Left lobe of liver (tissue), 2 donors: ENCODE results near the gene NTRK3. TPM values are rescaled to one million over a fixed set of nuclear protein-coding genes. Genes with fewer than 3 reads are reported as not detected.

Source experiments
- ATAC-seq: fragments of 200-7000 bp; cut with Tn5 transposase; one replicate; pipeline ENCODE4 v1.9.1; 2020; ENCODE audit warnings: mild to moderate bottlenecking, moderate library complexity
- DNase-seq: peaks from one replicate; pipeline ENCODE4 v3.0.0-alpha.2; 2020; ENCODE audit warnings: low spot score
- total RNA-seq: library from RNA; stranded (reverse); gene quantifications from one replicate; pipeline ENCODE4 v1.2.1, GENCODE V29; 2021
- donor health status: DM: no; HTN: no; CAD: no; lungs with moderate emphysema.
- donor health status: DM: no; HTN: yes; CAD: no.

NTRK3 gene
- total RNA-seq, 1 donor from 2014 or later = 0.38 TPM

DNA sequence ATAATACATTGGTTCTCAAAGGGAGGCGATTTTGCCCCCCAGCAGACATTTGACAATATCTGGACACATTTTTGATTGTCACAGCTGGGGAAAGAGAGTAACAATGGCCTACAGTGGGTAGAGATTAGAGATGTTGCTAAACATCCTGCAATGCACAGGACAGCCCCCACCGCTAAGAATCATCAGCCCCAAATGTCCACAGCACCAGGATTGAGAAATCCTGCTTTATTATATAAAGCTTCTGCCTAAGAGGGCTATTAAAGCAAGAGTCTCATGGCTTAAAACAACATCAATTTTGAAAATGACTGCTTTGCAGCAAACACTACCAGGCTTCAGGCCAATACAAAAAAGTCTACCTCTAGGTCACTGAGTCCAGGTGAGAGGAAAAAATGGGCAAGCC is 68.2 kb downstream of the NTRK3 start:
- ATAC-seq = no peak
- no peak for DNase-seq

DNA sequence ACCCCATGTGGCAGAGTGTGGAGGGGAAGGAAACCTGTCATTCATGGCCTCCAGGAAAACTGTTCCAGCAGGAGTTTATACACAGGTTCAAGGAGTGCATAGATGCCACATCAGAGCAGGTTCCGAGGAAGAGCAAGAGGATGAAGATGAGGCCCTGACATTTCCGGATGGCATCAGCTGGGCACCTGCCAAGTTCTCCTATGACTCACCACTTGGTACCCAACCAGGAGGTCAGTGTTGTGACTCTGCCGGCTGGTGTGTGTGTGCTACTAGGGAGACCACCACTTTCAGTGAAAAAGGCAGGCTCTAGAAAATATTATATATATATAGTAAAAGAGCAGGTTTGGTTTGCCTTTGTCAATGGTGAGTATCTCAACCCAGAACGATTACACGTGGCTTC is 69.3 kb downstream of the NTRK3 start:
- DNase-seq (no peak), ATAC-seq (no peak)

DNA sequence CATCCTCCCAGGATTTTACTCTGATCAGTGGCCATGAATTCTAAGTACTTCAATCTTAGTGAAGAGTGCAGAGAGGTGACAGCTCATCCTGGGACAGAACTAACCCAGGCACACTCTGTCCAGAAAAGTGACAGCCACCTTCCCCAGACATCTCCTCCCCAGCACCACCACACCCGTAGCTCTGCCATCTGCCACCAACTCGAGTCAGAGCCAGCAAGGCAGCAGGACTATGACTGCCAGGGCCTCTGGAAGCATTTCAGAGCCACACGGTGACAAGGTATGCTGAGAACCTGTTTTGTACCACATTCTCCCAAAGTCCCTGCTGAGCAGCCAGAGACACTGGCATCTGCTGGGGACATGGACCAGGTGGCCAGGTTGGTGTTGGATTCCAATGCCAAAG is 71.0 kb downstream of the NTRK3 start:
- DNase-seq (no peak), ATAC-seq (no peak)

DNA sequence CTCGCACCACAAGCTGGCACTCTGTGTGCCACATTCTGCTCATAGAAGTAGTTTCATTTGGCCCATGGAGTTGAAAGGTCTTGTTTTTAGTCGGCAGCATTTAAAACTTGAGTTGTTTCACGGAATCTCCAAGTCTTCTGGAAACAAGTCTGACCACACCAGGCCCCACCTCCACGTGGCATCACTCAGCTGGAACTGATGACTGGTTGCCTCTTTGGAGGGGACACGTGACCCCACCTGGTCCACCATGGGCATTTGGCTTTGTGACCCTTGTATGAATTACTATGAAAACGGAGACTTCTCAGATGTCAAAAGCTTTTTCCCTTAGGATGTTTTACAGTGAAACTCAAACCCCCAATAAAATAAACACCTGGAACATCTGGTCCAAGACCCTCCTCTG is 74.9 kb downstream of the NTRK3 start:
- no peak for DNase-seq
- no peak for ATAC-seq

DNA sequence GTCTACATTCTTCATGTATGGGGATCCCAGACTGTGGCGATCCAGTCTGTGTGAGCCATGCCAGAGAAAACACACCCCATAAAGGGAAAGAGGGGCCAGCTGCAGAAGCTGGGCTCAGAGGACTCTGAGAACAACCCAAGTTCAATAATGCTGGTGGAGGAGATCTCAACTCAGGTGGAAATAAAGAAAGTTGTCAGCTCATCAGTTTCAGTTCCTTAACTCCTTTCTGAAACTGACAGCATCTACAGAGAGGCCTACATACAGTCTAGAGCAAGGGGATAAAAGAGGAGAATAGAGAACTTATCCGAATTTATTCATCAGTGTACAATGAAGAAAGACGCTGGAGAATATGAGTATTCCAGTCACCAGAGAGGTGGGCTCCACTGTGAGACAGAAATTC is 77.0 kb downstream of the NTRK3 start:
- no peak for DNase-seq
- ATAC-seq = no peak

DNA sequence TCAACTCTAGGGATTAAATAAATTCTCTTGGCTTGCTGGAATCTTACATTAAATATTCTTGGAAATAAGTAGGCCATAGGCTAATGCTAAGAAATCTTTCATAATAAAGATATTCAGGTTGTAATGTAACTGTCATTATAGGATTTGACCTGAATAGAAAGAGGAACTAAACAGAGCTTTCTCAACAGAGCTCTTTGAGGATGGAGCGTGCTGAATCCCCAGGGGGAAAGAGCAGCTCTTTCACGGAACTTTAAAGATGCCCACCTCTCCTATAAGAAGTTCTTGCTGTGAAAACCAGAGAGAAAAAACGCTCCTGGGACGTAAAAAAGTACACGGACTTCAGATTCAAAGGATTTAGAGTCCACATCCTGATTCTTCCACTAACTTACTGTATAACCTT is 77.9 kb downstream of the NTRK3 start:
- no peak for ATAC-seq
- no peak for DNase-seq

DNA sequence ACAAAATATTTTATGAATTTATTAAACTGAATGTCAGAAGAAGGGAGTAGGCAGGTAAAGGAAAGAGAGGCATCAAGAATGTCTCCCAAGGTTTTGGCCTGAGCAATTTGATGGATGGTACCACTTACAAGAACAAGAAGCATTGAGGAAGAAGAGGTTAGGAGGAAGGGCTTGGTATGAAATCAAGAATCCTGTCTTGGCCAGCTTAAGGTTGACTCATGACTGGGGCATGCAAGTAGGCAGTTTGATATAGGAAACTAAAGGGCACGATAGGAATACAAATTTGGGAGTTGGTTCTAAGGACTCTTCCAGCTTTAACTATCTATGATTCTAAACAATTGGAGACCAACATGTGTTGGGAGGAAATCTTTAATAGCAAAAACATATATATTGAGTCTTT is 79.1 kb downstream of the NTRK3 start:
- no peak for ATAC-seq
- no peak for DNase-seq

DNA sequence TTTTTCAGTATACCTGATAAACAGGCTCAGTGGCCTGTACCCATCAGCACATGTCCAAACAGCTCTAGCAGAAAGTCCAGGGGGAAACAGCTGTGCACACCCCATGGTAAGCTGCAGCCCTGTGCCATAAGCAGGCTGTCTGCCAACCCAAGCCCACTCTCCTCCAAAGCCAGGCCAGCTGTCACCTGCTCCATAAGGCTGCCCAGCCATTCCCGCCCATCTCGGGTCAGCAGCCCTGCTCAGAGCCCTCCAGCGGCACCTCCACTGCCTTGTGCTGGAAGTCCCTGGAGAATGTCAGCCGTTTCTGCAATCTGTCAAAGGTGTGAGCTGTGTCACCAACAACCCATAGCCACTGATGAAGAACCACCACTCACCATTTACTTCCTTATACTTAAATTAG is 82.0 kb downstream of the NTRK3 start:
- DNase-seq (no peak), ATAC-seq (no peak)

DNA sequence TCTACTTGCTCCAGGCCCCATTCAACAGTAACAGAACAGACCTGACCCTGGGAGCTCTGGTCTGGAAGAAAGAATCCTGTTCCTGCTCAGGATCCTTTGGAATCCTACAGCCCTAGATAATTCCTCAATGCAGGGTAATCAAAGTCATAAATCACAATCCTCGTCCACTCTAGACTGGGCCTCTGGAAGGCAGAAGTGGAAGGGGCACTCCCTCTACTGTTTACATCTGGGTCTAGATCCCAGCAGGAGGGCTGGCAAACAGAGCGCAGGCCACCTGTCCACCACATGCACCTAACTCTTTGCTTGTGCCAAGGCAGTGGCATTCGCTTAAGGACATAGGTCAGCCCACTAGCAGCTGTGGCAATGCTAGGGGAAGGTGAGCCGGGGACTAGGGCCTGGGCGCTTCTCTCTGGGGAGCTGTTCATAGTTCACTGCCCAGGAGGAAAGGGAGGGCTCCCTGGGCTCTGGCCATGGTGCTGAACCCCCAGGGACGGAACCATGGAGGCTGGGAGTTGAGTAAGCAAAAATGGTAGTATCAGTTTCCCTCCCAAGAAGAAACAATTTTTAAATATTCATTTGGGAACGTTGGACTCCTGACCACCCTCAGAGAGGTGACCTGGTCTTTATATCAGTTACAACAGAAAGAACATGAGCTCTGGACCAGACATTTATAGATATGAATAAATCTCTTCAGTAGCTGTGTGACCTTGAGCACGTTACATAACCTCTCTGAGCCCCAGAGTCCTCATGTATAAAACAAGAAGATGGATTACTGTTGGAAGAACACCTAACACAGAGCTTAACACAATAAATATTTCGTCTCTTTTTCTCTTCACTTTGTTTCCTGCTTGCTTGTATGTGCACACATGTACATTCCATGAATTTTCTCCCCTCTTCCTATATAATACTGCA is 90.2 kb downstream of the NTRK3 start:
- DNase-seq = no peak
- peak; percentile 63 for ATAC-seq

DNA sequence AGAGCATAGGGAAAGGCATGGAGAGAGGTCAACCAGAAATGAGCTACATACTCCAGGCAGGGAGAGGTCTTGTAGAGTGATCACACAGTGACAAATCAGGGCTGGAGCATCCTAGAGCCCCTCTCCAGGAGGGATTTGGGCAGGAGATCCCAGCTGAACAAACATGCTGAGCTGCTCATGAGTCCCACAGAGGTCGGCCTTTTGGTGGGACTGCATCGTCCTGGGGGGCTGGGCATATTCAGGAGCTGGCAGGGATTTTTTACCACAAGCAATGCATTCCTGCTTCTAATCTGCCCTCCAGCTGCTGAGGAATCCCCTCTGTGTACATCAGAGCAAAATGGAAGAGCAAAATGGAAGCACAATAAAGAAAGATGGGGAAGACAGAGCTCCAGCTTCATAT is 94.9 kb downstream of the NTRK3 start:
- ATAC-seq = no peak

DNA sequence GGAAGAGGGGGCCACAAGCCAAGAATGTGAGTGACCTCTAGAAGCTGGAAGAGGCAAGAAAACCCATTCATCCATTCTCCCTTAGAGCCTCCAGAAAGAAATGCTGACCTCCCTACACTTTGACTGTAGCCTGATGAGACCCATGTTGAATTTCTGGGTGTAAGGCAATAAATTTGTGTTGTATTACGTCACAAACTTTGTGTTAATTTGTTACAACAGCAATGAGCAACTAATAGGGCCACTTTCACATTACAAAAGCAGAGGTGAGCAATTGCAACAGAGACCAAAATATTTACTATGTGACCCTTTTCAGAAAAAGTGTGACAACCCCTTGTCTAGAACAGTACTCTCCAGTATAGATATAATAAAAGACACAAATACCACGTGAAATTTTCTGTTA is 101.2 kb downstream of the NTRK3 start:
- no peak for DNase-seq
- no peak for ATAC-seq

More for the DNA sequence above, 94.9 kb downstream of the NTRK3 start:
- DNase-seq = no peak

DNA sequence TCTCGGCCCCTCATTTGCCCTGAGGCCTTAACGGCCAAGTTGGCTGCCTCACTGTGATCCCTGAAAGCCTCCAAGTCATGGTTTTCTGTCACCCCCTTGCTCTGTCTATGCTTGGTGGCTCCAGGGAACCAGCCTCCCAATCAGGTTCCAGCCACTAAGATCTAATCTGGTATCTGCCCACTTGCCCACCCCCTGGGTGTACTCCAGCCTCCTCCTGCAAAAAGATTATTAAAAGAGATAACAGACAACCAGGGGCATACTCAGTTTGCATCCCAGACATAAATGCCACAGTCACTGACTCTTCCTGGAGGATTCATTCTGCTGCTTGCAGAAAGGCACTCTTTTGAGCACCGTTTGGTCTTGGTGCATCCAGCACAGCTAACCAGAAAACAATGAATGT is 103.9 kb downstream of the NTRK3 start:
- no peak for ATAC-seq
- DNase-seq = no peak

DNA sequence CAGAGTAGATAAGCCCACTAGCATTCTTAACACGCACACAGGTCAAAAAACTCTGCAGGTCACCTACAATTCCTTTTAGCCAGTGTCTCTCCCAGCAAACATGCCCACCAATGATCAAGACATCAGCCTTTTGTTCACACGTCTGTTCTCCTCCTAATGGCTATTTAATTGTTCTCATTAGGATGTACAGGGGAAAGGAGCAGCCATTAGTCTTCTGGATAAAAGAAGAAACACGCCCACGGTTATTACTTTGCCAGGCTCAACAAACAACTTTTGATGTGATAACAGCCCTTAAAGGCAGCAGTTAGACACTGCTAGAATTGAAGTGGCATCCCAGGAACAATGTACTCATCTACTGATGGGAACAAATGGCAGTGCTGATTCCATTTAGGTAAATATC is 108.8 kb downstream of the NTRK3 start:
- ATAC-seq = no peak
- no peak for DNase-seq

DNA sequence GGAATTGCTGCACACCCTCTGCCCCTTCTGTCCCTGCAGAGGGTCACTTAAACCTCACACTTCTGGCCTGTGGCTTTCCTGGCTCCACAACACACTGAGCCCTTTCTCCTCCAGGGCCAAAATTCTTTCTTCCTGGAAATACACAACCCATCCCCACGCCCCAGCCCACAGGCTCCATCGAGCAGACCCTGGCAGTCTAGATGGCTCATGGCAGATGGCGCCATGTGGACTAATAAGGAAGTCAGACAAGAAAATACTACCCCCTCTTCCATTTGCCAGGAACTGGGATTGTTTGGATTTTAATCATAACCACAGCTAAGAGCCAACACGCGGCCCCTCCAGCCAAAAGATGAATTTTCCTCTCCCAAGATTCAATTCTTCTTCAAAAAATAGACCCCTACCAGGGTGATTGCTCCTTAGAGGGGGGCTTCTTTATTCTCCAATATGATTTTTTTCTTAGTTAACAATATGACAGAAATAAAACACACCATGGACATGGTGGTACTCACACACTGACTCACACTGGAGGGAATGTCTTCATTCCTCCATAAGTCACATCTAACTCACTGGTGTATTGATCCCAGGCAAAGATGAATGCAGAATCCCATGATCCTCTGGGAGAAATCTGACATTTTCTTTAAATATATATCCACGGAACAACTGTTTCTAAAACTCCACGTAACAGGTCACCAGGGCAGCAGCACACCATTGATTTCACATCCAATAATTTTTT is 111.5 kb downstream of the NTRK3 start:
- no peak for DNase-seq
- ATAC-seq = no peak

DNA sequence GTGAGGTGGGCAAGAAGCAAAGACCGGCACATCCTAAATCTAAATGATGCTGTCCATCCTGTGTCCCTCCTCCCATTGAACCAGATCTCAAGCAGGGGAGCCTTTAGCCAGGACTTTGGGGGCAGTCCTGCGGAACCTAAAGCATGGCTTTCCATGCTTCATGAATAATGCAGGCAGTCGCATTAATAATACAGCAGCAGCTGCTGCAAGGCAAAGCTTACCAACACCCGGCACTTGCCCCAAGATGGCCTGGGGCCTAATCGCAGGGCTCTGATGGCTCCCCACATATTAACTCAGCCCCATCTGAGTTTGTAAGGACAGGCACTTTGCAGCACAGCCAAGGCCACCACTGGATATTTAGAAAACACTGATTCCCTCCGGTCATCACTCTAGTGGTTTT is 114.4 kb downstream of the NTRK3 start:
- ATAC-seq = no peak

DNA sequence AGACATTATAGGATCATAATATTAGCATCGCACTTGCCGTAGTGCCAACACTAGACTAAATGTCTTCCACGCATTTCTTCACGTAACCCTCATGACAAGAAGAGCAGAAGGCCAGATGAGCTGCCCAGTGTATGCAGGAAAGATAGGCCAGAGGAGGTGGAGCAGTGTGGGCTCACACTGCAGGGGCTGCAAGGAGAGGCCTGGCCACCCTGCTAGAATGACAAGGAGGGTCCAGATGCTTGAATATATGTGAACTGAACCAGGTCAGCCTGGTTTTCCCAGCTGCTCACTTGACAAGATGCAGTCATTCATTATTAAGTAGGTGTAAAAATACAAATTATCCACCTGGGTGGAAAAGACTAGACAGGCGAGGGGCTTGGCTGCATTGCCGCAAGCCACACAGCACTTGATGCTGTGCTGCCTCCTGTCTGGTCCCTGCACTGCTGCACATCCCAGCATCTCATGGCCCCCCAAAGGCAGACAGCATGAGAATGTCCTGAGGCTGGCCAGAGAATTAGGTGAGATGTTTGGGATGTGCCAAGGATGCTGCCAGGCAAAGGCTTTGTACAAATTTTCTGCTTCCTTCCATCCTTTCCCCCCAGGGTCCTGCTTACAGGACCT is 115.2 kb downstream of the NTRK3 start:
- no peak for ATAC-seq
- no peak for DNase-seq

More for the DNA sequence above, 114.4 kb downstream of the NTRK3 start:
- no peak for DNase-seq

DNA sequence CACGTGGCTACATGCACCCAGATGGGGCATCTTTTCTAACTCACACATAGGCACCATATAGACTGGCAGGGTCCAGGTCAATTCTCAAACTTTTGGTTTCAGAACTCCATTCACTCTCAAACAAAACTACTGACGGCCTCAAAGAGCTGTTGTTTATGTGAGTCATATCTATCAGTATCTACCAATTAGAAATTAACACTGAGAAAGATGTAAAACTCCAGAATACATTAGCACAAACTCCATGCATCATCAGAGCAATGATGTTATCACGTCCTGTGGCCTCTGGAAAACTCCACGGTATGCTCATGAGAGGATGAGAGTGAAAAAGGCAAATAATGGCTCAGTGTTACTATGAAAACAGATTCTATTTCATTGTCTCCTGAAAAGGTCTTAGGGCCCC is 116.1 kb downstream of the NTRK3 start:
- ATAC-seq (no peak), DNase-seq (no peak)

DNA sequence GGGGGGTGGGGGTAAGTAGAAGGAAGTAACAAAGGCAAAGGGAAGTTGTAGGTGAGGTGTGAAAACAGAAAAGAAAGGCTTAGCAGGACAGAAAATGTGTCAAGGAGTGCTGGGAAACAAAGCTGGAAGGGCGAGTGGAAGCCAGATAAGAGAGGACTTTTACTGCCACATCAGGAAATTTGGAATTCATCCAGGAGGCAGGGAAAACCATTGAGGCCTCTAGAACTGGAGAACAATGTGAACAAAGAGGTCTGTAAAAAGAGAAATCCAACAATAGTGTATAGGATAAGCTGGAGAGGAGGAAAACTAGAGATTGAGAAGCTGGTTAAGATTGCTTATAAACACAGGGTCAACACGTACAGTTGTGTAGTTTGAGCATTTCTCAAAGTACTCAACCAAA is 116.6 kb downstream of the NTRK3 start:
- no peak for DNase-seq
- ATAC-seq = no peak

DNA sequence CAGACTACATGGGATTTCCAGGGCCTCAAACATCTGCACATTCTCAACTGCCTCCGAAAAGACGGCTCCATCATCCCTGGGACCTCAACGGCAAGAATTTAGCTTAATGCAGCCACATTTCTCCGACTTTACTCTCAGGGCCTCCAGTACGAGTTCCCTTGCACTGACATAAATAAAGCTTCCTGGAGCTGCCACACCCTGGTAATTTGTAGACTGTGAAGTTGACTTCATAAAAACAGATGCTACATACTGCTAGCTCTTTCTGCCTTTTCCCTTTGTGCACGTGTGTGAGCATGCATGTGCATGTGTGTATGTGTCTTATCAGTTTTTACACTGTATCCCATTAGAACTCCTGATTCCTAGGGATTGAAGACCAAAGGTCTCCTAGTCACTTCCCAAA is 122.7 kb downstream of the NTRK3 start:
- no peak for ATAC-seq
- no peak for DNase-seq

DNA sequence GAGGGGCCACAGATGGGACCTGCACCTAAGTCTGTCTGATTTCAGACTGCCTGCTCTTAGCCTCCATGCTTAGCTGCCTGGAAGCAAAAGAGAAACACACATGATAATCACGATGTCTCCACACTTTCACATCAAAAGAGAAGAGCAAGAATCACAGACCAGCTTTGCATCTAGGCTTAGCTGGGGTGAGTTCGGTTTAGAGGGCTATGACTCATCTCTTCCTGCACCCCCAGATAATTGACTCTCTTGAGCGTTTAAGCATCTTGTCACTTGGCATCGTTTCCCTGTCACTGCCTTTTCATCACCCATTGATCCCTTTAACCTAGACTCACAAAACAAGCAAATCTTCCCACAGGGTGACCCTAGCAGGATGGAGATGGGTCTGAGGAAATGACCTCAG is 124.0 kb downstream of the NTRK3 start:
- ATAC-seq (no peak), DNase-seq (no peak)

DNA sequence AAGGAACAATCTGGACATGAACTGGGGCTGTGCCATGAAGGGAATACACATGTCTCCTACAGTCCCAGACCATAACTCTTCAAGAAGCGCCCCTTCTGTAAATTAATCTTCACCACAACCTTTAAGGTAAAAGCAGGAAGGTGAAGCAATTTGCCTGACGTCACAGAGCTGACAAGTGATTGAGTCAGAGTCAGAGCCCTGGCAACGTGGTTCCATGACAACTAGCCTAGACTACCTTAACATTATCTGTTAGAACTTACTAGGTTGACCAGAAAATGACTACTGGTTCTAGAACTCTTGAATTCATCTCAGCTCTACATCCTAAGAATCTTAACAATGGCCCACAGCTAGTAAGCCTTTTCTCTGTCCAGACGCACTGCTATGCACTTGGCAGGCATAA is 124.6 kb downstream of the NTRK3 start:
- DNase-seq (no peak), ATAC-seq (no peak)

DNA sequence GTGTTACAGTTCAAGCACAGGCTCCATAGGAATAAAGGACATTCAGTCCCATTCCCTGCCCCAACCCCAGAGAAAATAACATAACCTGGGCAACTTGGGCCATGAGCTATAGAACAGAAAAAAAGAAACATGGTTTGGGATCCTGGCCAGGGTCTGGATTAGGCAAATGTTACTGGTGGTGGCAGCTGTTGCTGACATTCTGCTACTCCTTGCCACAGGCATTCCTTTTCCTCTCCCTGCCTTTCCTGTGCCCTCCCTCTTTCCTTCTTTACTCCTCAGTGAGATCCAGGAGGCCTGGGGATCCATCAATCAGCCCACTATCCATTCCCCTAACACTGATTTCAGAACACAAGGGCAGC is 129.1 kb downstream of the NTRK3 start:
- ATAC-seq (no peak), DNase-seq (no peak)
